ENCODE data around the gene CFAP97D2. TPM values are rescaled to one million over a fixed set of nuclear protein-coding genes. Genes with fewer than 3 reads are reported as not detected.

Gene CFAP97D2
- total and polyA plus RNA-seq, 2 of the 13 experiments (the other 11 are each of a cell fraction or from before 2014, with no cell fraction given), result not detected

GRCh38 chr13:114224201-114224600, 45.1 kb downstream of the CFAP97D2 start:
- intact Hi-C loops (cut with micrococcal nuclease; ENCODE audit: unreplicated experiment), result no loop called here
- Histone ChIP-seq H3K4me3 (replicated peaks in 1 of 3; ENCODE audit: insufficient read depth in 1 of 3, low read depth in 2 of 3, low read length in 3 of 3) (no peak overlapping the region), H3K36me3 (replicated peaks in 1 of 2; ENCODE audit: control insufficient read depth in 1 of 2, insufficient read depth in 2 of 2, low read length in 2 of 2) (no peaks in the 10 kb centered on the region), H3K4me1 (ENCODE audit: insufficient read depth, low read length) (no peaks in the 10 kb centered on the region), H3K4me2 (ENCODE audit: low read depth, low read length) (no peak overlapping the region), H3K79me2 (ENCODE audit: insufficient read depth, low read length) (no peaks in the 10 kb centered on the region), H3K9me3 (ENCODE audit: low read length) (no peaks in the 10 kb centered on the region), H4K20me1 (ENCODE audit: insufficient read depth, low read length) (no peaks in the 10 kb centered on the region), H3K27ac (ENCODE audit: extremely low read length, insufficient read depth, low read length) (no peak overlapping the region), H2AFZ (ENCODE audit: low read length) (no peak overlapping the region), H3K27me3 (ENCODE audit: control insufficient read depth in 1 of 2, insufficient read depth in 2 of 2, low read length in 2 of 2) (peaks cover 2 to 41% of the 10 kb centered on the region in 2 experiments; a peak in 4 of 5 replicates), H3K9ac (ENCODE audit: insufficient read depth, low read depth, low read length) (no peak overlapping the region)
- CTCF ChIA-PET (ENCODE audit: low intra/inter-chr PET ratio, low total read pairs), result no interaction called here
- WGBS (ENCODE audit: low lambda C conversion rate), result 53% methylated on average over 5 of the region's 13 CpGs
- in situ Hi-C loops (cut with HindIII; ENCODE audit: extremely low pct_ligation_motif_present, low pct_unique_long_range_greater_than_20kb), result no loop called here
- FAIRE-seq (no peak), ATAC-seq (no peak), DNase-seq (ENCODE audit: low spot score) (no peak)
- TF ChIP-seq ZMYM2 (CRISPR knock-in tag; IDR thresholded peaks at IDR 0.05), result no peak
- no peak for TF ChIP-seq ZSCAN29 (CRISPR knock-in tag; conservative IDR thresholded peaks at IDR 0.05)
- TF ChIP-seq ZSCAN31 (CRISPR knock-in tag; IDR thresholded peaks at IDR 0.05; ENCODE audit: low read depth), result no peak
- no peak for TF ChIP-seq AGO2 (optimal IDR thresholded peaks at IDR 0.05; ENCODE audit: low read depth, low read length)
- no peak for TF ChIP-seq UBTF (CRISPR knock-in tag; IDR thresholded peaks at IDR 0.05)
- no peak for TF ChIP-seq TRIM24 (CRISPR knock-in tag; IDR thresholded peaks at IDR 0.05)
- TF ChIP-seq HOXA3 (CRISPR knock-in tag; IDR thresholded peaks at IDR 0.05), result no peak
- TF ChIP-seq ZBTB42 (CRISPR knock-in tag; IDR thresholded peaks at IDR 0.05), result no peak
- TF ChIP-seq ZNF383 (CRISPR knock-in tag; IDR thresholded peaks at IDR 0.05; ENCODE audit: borderline replicate concordance), result no peak
- TF ChIP-seq ZMAT3 (CRISPR knock-in tag; conservative IDR thresholded peaks at IDR 0.05), result no peak
- no peak for TF ChIP-seq ZNF260 (CRISPR knock-in tag; IDR thresholded peaks at IDR 0.05; ENCODE audit: borderline replicate concordance, low read depth)
- TF ChIP-seq KDM4B (CRISPR knock-in tag; IDR thresholded peaks at IDR 0.05), result no peak
- TF ChIP-seq PITX1 (CRISPR knock-in tag; IDR thresholded peaks at IDR 0.05), result no peak
- no peak for TF ChIP-seq MED13 (CRISPR knock-in tag; IDR thresholded peaks at IDR 0.05)
- TF ChIP-seq PTBP1 (IDR thresholded peaks at IDR 0.05; ENCODE audit: low read depth, low read length, poor library complexity, severe bottlenecking), result no peak
- TF ChIP-seq ZNF670 (CRISPR knock-in tag; IDR thresholded peaks at IDR 0.05; ENCODE audit: borderline replicate concordance), result no peak
- TF ChIP-seq CHD4 (IDR thresholded peaks at IDR 0.05; ENCODE audit: borderline replicate concordance, low read length), result no peak
- POLR2A ChIA-PET, result no interaction called here
- no TSS peak for BruUV-seq (replicated peaks)

All from HepG2 (cell line).